AG10803 (cell line): ENCODE data around the gene FGG.

Experiments used
- DNase-seq: peaks from one replicate; pipeline ENCODE4 v3.0.0; 2010; ENCODE audit warnings: low read depth
- H3K4me3 ChIP-seq: 2 replicates; pipeline ENCODE4 v1.5.1; 2011; ENCODE audit warnings: mild to moderate bottlenecking, low read length, control low read depth
- TF ChIP-seq, protein P1 (sequence below): conservative IDR thresholded peaks from 2 replicates; pipeline ENCODE4 v1.5.1; 2011; ENCODE audit warnings: mild to moderate bottlenecking, low read length, control low read depth, inconsistent platforms

FGG gene

DNA sequence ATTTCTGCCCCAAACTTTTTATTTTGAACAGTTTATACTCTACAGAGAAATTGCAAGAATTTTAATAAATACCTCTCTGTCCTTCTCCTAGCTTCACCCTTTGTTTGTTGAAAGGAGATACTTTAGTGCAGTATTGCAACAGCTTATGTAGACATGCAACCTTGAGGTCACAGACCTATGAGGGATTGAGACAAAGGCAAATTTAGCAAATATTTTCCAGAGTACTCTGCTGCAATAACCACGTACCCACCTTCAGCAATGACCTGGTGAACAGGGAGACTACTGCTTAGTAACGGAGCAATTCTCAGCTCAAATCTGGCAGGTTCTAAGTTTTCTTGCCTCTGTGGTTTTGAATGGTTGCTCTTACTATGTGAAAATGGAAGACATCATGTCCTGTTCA lies 35.1 kb downstream of the FGG start:
- DNase-seq, result no peak
- TF ChIP-seq, protein P1, sequence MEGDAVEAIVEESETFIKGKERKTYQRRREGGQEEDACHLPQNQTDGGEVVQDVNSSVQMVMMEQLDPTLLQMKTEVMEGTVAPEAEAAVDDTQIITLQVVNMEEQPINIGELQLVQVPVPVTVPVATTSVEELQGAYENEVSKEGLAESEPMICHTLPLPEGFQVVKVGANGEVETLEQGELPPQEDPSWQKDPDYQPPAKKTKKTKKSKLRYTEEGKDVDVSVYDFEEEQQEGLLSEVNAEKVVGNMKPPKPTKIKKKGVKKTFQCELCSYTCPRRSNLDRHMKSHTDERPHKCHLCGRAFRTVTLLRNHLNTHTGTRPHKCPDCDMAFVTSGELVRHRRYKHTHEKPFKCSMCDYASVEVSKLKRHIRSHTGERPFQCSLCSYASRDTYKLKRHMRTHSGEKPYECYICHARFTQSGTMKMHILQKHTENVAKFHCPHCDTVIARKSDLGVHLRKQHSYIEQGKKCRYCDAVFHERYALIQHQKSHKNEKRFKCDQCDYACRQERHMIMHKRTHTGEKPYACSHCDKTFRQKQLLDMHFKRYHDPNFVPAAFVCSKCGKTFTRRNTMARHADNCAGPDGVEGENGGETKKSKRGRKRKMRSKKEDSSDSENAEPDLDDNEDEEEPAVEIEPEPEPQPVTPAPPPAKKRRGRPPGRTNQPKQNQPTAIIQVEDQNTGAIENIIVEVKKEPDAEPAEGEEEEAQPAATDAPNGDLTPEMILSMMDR, result no peak
- H3K4me3 ChIP-seq, result no peak overlapping the region

DNA sequence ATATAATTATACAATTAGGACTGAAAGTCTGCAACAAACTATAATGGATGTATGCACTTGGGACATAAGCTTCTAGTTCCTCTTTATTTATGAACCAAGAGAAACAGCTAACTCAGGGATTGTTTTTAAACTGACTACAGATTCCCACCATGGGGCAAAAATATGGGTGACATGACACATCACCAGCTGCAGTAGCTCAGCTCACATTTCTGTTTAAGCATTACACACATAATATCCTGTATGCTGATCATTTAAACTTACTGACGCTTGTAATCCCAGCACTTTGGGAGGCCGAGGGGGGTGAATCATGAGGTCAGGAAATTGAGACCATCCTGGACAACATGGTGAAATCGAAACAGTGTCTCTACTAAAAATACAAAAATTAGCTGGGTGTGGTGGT lies 38.1 kb downstream of the FGG start:
- DNase-seq, result no peak
- TF ChIP-seq, protein P1, result no peak
- no peak overlapping the region for H3K4me3 ChIP-seq

DNA sequence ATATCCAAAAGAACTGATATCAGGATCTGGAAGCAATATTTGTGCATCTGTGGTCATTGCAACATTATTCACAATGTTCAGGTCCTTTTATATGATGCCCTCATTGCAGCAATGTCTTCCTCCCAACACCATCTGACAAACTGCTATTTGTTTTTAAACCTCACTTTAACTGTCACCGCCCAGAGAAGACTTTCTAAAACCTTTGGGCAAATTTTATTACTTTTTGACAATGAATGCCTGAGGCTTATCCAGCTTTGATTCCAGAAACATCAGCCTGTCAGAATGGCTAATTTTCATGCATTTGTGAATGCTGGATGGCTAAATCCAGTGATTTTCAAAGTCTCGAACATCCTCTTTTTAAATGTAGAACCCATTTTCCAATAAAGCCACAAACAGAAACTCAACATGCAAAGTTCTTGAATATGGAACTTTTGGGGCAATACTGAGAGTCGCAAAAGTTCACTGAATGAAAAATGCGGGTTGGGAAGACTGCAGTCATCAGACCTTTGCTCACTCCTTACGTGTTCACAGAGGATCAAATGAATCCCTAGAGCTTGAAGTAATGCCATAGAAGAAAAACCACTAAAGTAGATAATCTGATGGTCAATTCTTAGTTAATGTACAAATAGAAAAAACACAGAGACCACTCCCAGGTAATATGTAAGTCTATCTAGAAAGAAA lies 39.1 kb downstream of the FGG start:
- no peak overlapping the region for H3K4me3 ChIP-seq
- DNase-seq, result no peak
- TF ChIP-seq, protein P1, result no peak

DNA sequence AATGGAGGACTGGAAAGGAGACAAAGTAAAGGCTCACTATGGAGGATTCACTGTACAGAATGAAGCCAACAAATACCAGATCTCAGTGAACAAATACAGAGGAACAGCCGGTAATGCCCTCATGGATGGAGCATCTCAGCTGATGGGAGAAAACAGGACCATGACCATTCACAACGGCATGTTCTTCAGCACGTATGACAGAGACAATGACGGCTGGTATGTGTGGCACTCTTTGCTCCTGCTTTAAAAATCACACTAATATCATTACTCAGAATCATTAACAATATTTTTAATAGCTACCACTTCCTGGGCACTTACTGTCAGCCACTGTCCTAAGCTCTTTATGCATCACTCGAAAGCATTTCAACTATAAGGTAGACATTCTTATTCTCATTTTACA lies 42.9 kb downstream of the FGG start:
- DNase-seq, result no peak
- H3K4me3 ChIP-seq, result no peak overlapping the region
- TF ChIP-seq, protein P1, result no peak

DNA sequence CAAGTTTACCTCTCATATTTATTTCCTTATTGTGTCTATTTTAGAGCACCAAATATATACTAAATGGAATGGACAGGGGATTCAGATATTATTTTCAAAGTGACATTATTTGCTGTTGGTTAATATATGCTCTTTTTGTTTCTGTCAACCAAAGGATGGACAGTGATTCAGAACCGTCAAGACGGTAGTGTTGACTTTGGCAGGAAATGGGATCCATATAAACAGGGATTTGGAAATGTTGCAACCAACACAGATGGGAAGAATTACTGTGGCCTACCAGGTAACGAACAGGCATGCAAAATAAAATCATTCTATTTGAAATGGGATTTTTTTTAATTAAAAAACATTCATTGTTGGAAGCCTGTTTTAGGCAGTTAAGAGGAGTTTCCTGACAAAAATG lies 43.4 kb downstream of the FGG start:
- H3K4me3 ChIP-seq, result no peak overlapping the region
- TF ChIP-seq, protein P1, result no peak
- no peak for DNase-seq

DNA sequence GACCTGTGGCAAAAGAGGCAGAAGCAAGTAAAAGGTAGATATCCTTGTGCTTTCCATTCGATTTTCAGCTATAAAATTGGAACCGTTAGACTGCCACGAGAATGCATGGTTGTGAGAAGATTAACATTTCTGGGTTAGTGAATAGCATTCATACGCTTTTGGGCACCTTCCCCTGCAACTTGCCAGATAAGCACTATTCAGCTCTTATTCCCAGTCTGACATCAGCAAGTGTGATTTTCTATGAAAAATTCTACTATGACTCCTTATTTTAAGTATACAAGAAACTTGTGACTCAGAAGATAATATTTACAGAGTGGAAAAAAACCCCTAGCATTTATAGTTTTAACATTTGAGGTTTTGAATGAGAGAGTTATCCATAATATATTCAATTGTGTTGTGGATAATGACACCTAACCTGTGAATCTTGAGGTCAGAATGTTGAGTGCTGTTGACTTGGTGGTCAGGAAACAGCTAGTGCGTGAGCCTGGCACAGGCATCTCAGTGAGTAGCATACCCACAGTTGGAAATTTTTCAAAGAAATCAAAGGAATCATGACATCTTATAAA lies 45.7 kb downstream of the FGG start:
- no peak for DNase-seq
- no peak overlapping the region for H3K4me3 ChIP-seq
- TF ChIP-seq, protein P1, result no peak

DNA sequence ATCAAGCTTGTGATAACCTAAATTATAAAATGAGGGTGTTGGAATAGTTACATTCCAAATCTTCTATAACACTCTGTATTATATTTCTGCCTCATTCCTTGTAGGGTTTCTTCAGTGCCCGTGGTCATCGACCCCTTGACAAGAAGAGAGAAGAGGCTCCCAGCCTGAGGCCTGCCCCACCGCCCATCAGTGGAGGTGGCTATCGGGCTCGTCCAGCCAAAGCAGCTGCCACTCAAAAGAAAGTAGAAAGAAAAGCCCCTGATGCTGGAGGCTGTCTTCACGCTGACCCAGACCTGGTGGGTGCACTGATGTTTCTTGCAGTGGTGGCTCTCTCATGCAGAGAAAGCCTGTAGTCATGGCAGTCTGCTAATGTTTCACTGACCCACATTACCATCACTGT lies 46.8 kb downstream of the FGG start:
- H3K4me3 ChIP-seq, result no peak overlapping the region
- DNase-seq, result no peak
- TF ChIP-seq, protein P1, result no peak
